ENCODE data around the gene TSKU.

TSKU gene

GRCh38 chr11:76831686-76832310 is 48.6 kb downstream of the TSKU start:
- DNase-seq (ENCODE audit: low read depth, low spot score): no peak
- TF ChIP-seq, protein P1, sequence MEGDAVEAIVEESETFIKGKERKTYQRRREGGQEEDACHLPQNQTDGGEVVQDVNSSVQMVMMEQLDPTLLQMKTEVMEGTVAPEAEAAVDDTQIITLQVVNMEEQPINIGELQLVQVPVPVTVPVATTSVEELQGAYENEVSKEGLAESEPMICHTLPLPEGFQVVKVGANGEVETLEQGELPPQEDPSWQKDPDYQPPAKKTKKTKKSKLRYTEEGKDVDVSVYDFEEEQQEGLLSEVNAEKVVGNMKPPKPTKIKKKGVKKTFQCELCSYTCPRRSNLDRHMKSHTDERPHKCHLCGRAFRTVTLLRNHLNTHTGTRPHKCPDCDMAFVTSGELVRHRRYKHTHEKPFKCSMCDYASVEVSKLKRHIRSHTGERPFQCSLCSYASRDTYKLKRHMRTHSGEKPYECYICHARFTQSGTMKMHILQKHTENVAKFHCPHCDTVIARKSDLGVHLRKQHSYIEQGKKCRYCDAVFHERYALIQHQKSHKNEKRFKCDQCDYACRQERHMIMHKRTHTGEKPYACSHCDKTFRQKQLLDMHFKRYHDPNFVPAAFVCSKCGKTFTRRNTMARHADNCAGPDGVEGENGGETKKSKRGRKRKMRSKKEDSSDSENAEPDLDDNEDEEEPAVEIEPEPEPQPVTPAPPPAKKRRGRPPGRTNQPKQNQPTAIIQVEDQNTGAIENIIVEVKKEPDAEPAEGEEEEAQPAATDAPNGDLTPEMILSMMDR (IDR thresholded peaks at IDR 0.05; ENCODE audit: insufficient read depth, low read length, missing control alignments): no peak
- CTCF ChIA-PET: interaction anchor here (1.6 kb wide), 1 partner anchor 87 kb away, joined by 3 read pairs; no protein-coding TSS in a partner anchor
- H3K4me3 ChIP-seq (ENCODE audit: low read depth, low read length): no peak overlapping the region
- POLR2A ChIA-PET: no interaction called here

DNA sequence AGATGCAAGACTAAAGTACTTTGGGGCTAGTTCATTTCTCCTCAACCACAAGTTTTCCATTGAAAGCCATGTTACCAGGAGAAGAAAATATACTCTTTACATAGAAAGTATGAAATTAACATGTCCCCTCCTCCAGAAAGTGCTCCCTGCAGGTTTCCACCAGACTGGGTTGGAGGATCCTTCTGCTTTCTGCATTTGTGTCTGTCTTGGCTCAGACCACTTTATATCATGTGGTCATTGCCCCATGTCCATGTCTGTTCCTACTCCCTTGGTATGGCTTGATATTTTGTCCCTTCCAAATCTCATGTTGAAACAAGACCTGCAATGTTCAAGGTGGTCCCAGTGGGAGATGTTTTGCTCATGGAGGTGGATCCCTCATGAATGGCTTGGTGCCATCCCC is 49.2 kb downstream of the TSKU start:
- DNase-seq (ENCODE audit: low read depth, low spot score): no peak
- TF ChIP-seq, protein P1 (IDR thresholded peaks at IDR 0.05; ENCODE audit: insufficient read depth, low read length, missing control alignments): no peak
- H3K4me3 ChIP-seq (ENCODE audit: low read depth, low read length): no peak overlapping the region
- ChIA-PET POLR2A (no interaction called here), CTCF (no interaction called here)

GRCh38 chr11:76834151-76834550 is 51.0 kb downstream of the TSKU start:
- no peak overlapping the region for H3K4me3 ChIP-seq (ENCODE audit: low read depth, low read length)
- ChIA-PET CTCF (interaction anchor here (0.7 to 1.7 kb wide), 4 partner anchors 10 to 86 kb away, joined by 3 to 4 read pairs (median 4); no protein-coding TSS in a partner anchor), POLR2A (no interaction called here)
- no peak for DNase-seq (ENCODE audit: low read depth, low spot score)
- TF ChIP-seq, protein P1 (IDR thresholded peaks at IDR 0.05; ENCODE audit: insufficient read depth, low read length, missing control alignments): no peak

DNA sequence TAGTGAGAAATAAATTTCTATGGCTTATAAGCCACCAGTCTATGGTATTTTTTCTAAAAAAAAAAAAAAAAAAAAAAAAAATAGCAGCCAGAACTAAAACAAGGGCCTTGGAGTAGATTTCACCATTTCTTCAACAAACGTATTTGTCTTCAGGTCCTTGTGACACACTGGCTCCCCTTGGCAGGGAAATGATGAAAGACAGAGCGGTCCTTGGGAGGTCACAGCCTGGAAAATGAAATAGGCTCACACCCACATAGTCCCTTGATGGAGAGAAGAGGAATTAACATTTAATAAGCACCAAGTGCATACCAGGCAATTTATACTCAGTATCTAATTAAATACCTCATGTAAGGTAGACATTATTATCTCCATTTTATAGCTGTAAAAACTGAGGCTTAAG is 51.9 kb downstream of the TSKU start:
- CTCF ChIA-PET: interaction anchor here (0.6 to 2.4 kb wide), 5 partner anchors 9 to 30 kb away, joined by 3 to 16 read pairs (median 3); no protein-coding TSS in a partner anchor

DNA sequence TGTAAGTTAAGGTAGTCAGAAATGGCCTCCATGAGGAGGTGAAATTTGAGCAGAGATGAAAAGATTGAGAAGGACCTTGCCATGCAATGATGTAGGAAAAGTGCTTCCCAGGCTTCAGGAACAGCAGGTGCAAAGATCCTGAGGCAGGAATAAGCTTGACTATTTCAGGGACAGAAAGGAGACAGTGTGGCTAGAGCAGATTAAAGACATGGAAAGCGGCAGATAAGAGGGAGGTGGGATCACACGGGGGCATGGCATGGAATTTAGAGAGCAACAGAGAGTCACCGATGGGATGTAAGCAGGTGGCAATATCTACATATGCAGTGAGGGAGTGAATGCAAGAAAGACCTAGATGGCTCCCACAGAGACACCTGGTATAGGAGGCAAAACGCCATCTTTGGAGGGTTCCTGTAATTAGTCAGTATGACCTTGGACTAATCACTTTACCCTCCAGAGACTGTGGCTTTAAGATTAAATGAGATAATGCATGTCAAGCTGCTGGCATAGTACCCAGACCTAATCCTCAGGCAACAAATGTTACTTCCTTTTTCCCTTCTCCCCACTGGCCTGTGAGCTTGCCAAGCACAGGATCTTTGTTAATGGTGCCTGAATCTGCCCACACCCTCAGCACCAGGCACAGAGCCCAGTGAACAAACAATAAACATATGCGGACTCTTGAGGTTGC is 52.9 kb downstream of the TSKU start:
- no peak overlapping the region for H3K4me3 ChIP-seq (ENCODE audit: low read depth, low read length)
- DNase-seq (ENCODE audit: low read depth, low spot score): no peak
- TF ChIP-seq, protein P1 (IDR thresholded peaks at IDR 0.05; ENCODE audit: insufficient read depth, low read length, missing control alignments): no peak
- CTCF ChIA-PET: interaction anchor here (0.9 to 2.4 kb wide), 3 partner anchors 8 to 31 kb away, joined by 3 to 16 read pairs (median 8); no protein-coding TSS in a partner anchor
- POLR2A ChIA-PET: interaction anchor here (0.5 to 0.6 kb wide), 2 partner anchors 19 to 200 kb away, joined by 3 to 4 read pairs; no protein-coding TSS in a partner anchor

More for the DNA sequence above, 51.9 kb downstream of the TSKU start:
- POLR2A ChIA-PET: no interaction called here
- TF ChIP-seq, protein P1 (IDR thresholded peaks at IDR 0.05; ENCODE audit: insufficient read depth, low read length, missing control alignments): no peak
- no peak for DNase-seq (ENCODE audit: low read depth, low spot score)
- no peak overlapping the region for H3K4me3 ChIP-seq (ENCODE audit: low read depth, low read length)

Measured in AG04449 (cell line).